ENCODE results near the gene THOC6. TPM values are rescaled to one million over a fixed set of nuclear protein-coding genes. Genes with fewer than 3 reads are reported as not detected.

Gene THOC6
- total RNA-seq, 2 donors from 2014 or later = 45.8 to 52.4 TPM

DNA sequence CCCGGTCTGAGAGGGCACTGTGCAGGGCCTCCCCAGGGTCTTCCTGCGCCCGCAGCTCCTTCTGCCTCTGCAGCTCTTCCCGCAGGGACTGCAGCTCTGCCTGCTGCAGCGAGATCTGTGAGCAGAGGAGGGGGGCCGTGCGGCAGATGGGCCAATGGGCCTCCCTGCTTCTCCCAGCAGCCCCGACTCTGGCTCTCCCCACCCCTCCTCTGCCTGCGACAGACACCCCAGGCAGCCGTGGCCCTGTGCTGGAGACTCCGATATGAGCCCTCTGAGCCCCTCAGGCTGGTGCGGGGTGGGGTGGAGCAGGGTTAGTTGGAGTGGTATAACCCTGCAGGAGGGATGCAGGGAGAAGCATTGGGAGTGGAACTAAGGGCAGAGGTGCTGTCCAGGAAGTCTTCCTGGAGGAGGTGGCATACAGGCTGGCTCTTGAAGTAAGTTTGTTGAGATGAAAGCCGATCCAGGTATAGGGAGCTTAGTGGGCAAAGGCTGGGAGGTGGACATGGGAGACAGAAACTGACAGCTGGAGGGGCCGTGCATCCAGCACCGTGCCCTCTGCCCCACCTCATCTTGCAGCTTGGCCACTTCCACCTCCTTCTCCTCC lies 5.0 kb downstream of the THOC6 start:
- H3K27ac Mint-ChIP-seq = no peak overlapping the region
- peaks cover 18% of the 10 kb centered on the region for H3K27me3 ChIP-seq (ENCODE audit: control insufficient read depth, insufficient read depth, low read length, poor library complexity, severe bottlenecking)
- no peak overlapping the region for H3K9ac ChIP-seq (ENCODE audit: extremely low read depth, low read length, poor library complexity, severe bottlenecking)
- H3K4me3 Mint-ChIP-seq = no peak overlapping the region
- DNase-seq = no peak
- H3K27me3 Mint-ChIP-seq (ENCODE audit: insufficient read depth) = peaks cover 37% of the 10 kb centered on the region
- peaks cover 19% of the 10 kb centered on the region for H3K36me3 ChIP-seq (ENCODE audit: control insufficient read depth, insufficient read depth, low read length)
- H3K36me3 Mint-ChIP-seq (ENCODE audit: low read depth) = peaks cover 21% of the 10 kb centered on the region
- H3K4me1 ChIP-seq (ENCODE audit: control insufficient read depth, insufficient read depth, low read length) = no peaks in the 10 kb centered on the region
- H3K9me3 ChIP-seq (ENCODE audit: control insufficient read depth, low read length) = no peaks in the 10 kb centered on the region
- WGBS, 2 experiments (ENCODE audit: insufficient coverage in 1 of 2, insufficient read length in 1 of 2) = 86 to 89% methylated on average over 6 to 15 of the region's 15 CpGs
- no peak overlapping the region for H3K27ac ChIP-seq (ENCODE audit: low read depth, low read length)
- H3K9me3 Mint-ChIP-seq = no peaks in the 10 kb centered on the region
- TF ChIP-seq, protein P1, sequence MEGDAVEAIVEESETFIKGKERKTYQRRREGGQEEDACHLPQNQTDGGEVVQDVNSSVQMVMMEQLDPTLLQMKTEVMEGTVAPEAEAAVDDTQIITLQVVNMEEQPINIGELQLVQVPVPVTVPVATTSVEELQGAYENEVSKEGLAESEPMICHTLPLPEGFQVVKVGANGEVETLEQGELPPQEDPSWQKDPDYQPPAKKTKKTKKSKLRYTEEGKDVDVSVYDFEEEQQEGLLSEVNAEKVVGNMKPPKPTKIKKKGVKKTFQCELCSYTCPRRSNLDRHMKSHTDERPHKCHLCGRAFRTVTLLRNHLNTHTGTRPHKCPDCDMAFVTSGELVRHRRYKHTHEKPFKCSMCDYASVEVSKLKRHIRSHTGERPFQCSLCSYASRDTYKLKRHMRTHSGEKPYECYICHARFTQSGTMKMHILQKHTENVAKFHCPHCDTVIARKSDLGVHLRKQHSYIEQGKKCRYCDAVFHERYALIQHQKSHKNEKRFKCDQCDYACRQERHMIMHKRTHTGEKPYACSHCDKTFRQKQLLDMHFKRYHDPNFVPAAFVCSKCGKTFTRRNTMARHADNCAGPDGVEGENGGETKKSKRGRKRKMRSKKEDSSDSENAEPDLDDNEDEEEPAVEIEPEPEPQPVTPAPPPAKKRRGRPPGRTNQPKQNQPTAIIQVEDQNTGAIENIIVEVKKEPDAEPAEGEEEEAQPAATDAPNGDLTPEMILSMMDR (conservative IDR thresholded peaks at IDR 0.05) = no peak
- H3K4me1 Mint-ChIP-seq = peaks cover 3% of the 10 kb centered on the region
- no peak overlapping the region for H3K4me3 ChIP-seq (ENCODE audit: low read length)

DNA sequence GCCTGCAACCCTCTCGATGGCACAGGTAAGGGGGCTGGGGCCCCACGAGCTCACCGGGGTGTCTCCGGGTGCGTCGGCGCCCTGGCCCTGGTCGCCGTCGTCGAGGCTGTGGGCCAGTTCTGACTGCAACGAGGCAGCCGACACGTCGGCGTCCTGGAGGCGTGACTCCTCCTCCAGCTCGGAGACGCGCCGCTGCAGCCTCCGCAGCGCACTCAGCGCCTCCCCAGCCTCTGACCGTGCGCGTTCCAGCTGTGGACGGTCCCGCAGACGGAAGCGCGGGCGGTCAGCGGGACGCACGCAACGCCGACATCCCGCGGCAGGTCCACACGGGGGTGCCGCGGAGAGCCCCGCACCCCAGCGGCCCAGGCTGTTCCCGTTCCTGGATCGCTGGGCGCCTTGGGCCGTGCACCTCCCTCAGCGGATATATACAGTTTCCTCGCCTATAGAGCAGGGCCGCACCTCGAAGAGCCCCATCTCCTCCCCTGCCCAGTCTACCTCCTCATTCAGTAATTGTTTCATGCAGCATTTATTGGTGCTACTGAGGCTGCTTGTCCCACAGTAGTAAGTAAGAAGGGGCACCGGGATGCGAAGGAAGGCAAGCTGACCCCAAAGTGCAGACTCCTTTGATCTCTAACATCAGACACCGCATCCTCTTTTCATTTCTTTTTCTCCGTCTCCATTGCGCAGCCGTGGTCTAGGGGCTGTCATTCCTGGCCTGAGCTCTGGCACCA lies 5.8 kb downstream of the THOC6 start:
- DNase-seq = peak; percentile 50
- H3K9ac ChIP-seq (ENCODE audit: extremely low read depth, low read length, poor library complexity, severe bottlenecking) = no peak overlapping the region

DNA sequence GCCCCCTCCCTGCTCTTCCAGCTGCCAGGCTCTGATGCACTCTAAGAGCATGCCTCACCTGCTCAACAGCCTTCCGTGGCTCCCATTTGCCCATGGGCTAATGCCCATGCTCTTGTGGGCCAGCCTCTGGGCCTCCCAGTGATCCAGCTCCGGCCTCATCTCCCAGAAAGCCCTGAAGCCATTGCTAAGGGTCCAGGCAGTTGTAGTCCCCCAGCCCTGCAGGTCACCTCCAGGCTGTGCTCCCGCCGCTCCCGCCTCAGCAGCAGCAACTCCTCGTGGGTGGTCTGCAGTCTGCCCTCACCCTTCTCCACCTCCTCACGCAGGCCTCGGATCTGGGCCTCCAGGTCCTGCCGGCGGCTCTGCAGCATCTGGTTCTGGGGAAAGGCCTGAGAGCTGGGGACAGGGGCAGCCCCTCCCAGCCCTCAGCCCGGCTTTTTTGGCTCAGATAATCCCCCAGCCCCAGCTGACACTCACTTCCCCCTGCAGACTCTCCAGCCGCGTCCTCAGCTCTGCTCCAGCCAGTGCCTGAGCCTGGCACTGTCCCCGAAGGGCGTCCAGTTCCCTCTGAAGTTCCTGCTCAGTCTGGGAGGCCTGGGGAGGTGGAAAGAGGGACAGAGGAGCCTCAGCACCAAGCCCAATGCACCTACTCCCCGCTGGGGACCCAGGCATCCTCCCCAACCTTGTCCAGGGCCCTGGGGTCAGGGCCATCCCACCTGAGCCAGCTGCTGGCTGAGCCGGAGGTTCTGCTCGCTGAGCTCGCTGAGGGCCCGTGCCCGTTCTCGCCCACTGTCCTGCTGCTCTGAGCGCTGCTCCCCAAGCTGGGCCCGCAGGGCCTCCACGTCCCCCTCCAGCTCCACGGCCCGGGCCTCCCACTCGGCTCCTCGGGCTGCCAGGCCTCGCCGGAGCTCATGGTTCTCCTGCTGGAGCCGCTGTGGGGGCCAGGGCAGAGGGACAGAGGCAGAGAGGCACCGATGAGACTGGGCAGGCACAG lies 6.7 kb downstream of the THOC6 start:
- Histone ChIP-seq H3K27me3 (ENCODE audit: control insufficient read depth, insufficient read depth, low read length, poor library complexity, severe bottlenecking) (peaks cover 34% of the 10 kb centered on the region), H3K36me3 (ENCODE audit: control insufficient read depth, insufficient read depth, low read length) (peaks cover 19% of the 10 kb centered on the region), H3K9me3 (ENCODE audit: control insufficient read depth, low read length) (no peaks in the 10 kb centered on the region), H3K4me3 (ENCODE audit: low read length) (no peak overlapping the region), H3K9ac (ENCODE audit: extremely low read depth, low read length, poor library complexity, severe bottlenecking) (no peak overlapping the region), H3K27ac (ENCODE audit: low read depth, low read length) (no peak overlapping the region), H3K4me1 (ENCODE audit: control insufficient read depth, insufficient read depth, low read length) (no peaks in the 10 kb centered on the region)
- peak; percentile 47 for DNase-seq
- Mint-ChIP-seq H3K4me1 (no peaks in the 10 kb centered on the region), H3K27ac (no peak overlapping the region), H3K4me3 (no peak overlapping the region), H3K9me3 (no peaks in the 10 kb centered on the region), H3K27me3 (ENCODE audit: insufficient read depth) (peaks cover 49% of the 10 kb centered on the region), H3K36me3 (ENCODE audit: low read depth) (peaks cover 21% of the 10 kb centered on the region)
- TF ChIP-seq, protein P1 (conservative IDR thresholded peaks at IDR 0.05) = no peak
- 83 to 92% methylated on average over 12 to 33 of the region's 33 CpGs for WGBS, 2 experiments (ENCODE audit: insufficient coverage in 1 of 2, insufficient read length in 1 of 2)

More for the DNA sequence above, 5.8 kb downstream of the THOC6 start:
- H3K4me3 Mint-ChIP-seq = no peak overlapping the region
- Histone ChIP-seq H3K9me3 (ENCODE audit: control insufficient read depth, low read length) (no peaks in the 10 kb centered on the region), H3K4me3 (ENCODE audit: low read length) (no peak overlapping the region), H3K27ac (ENCODE audit: low read depth, low read length) (no peak overlapping the region), H3K4me1 (ENCODE audit: control insufficient read depth, insufficient read depth, low read length) (no peaks in the 10 kb centered on the region), H3K36me3 (ENCODE audit: control insufficient read depth, insufficient read depth, low read length) (peaks cover 19% of the 10 kb centered on the region), H3K27me3 (ENCODE audit: control insufficient read depth, insufficient read depth, low read length, poor library complexity, severe bottlenecking) (peaks cover 26% of the 10 kb centered on the region)
- H3K9me3 Mint-ChIP-seq = no peaks in the 10 kb centered on the region
- peaks cover 40% of the 10 kb centered on the region for H3K27me3 Mint-ChIP-seq (ENCODE audit: insufficient read depth)
- WGBS, 2 experiments (ENCODE audit: insufficient coverage in 1 of 2, insufficient read length in 1 of 2) = 90 to 91% methylated on average over 44 to 59 of the region's 59 CpGs
- TF ChIP-seq, protein P1 (conservative IDR thresholded peaks at IDR 0.05) = no peak
- H3K4me1 Mint-ChIP-seq = no peaks in the 10 kb centered on the region
- no peak overlapping the region for H3K27ac Mint-ChIP-seq
- H3K36me3 Mint-ChIP-seq (ENCODE audit: low read depth) = peaks cover 21% of the 10 kb centered on the region

All from endodermal cell (in vitro differentiated cells).